B cell (primary cell): ENCODE data around the gene EDC4. TPM values are rescaled to one million over a fixed set of nuclear protein-coding genes. Genes with fewer than 3 reads are reported as not detected.
A peak's percentile ranks its signal among the peaks of the same experiment; 100 is the strongest.

Source experiments
- ATAC-seq: fragments of 200-7000 bp; cut with Tn5 transposase; one replicate; pipeline ENCODE4 v1.10.0; 2021; ENCODE audit warnings: low read depth, mild to moderate bottlenecking, moderate number of reproducible peaks, moderate library complexity
- CTCF ChIA-PET: fragments of 350-600 bp; sonication (Branson Sonifier 250); formaldehyde crosslinking; loops from one replicate; lab custom pipeline; 2021; ENCODE audit warnings: antibody characterized with exemption, inconsistent platforms; lab: Charles Lee
- POLR2A ChIA-PET: fragments of 350-600 bp; sonication (Branson Sonifier 250); formaldehyde crosslinking; loops from one replicate; lab custom pipeline; 2021; ENCODE audit warnings: antibody characterized with exemption; lab: Charles Lee
- DNase-seq: peaks from one replicate; pipeline ENCODE4 v3.0.0; 2013
- H2AFZ ChIP-seq: 2 replicates; pipeline ENCODE4 v1.6.1; 2012; ENCODE audit warnings: mild to moderate bottlenecking, low read depth, low read length; ENCODE audit not compliant: insufficient read depth, poor library complexity, severe bottlenecking
- H3K27ac ChIP-seq, 2 donors: 1 replicate in 1 of 2; 2 replicates in 1 of 2; pipeline ENCODE4 v1.5.1; 2012 to 2013; ENCODE audit warnings: low read length in 2 of 2, mild to moderate bottlenecking in 2 of 2, moderate library complexity in 1 of 2
- H3K27me3 ChIP-seq, 4 experiments: fragments of 200-600 bp in 1 of 4; sonication (generic) in 1 of 4; replicated peaks in 1 of 4; 1 replicate in 2 of 4; 2 replicates in 2 of 4; pipeline versions ENCODE4 v1.6.1 to v1.7.0; 2013 to 2016; ENCODE audit warnings: low read length in 3 of 4, mild to moderate bottlenecking in 2 of 4, mixed read lengths in 1 of 4, moderate library complexity in 1 of 4; ENCODE audit not compliant: insufficient read depth in 4 of 4, control insufficient read depth in 3 of 4; ENCODE audit errors: control extremely low read depth in 1 of 4
- H3K36me3 ChIP-seq, 2 experiments: replicated peaks in 1 of 2; 1 replicate in 1 of 2; 2 replicates in 1 of 2; pipeline versions ENCODE4 v1.6.1 to v1.7.1; 2013; ENCODE audit warnings: low read length in 1 of 2; ENCODE audit not compliant: insufficient read depth in 2 of 2, control insufficient read depth in 1 of 2; ENCODE audit errors: control extremely low read depth in 1 of 2, extremely low read depth in 1 of 2
- H3K4me1 ChIP-seq, 2 donors: fragments of 200-600 bp in 1 of 2; sonication (generic) in 1 of 2; 1 replicate in 1 of 2; 2 replicates in 1 of 2; pipeline versions ENCODE4 v1.5.1 to v1.6.1; 2013 to 2017; ENCODE audit warnings: low read length in 2 of 2; ENCODE audit not compliant: control insufficient read depth in 2 of 2, insufficient read depth in 2 of 2
- H3K4me2 ChIP-seq: replicated peaks from 2 replicates; pipeline ENCODE3; 2012; ENCODE audit warnings: mild to moderate bottlenecking, low read depth, low read length; ENCODE audit not compliant: poor library complexity, severe bottlenecking
- H3K4me3 ChIP-seq, 5 experiments: fragments of 200-600 bp in 1 of 5; sonication (generic) in 1 of 5; 1 replicate in 3 of 5; 2 replicates in 2 of 5; pipeline versions ENCODE4 v1.5.1 to v1.7.0; 2011 to 2016; ENCODE audit warnings: low read length in 4 of 5, mild to moderate bottlenecking in 4 of 5, low read depth in 2 of 5, control low read depth in 1 of 5, moderate library complexity in 1 of 5; ENCODE audit not compliant: insufficient read depth in 1 of 5; ENCODE audit errors: control extremely low read depth in 1 of 5, extremely low read depth in 1 of 5
- H3K79me2 ChIP-seq: fragments of 200-600 bp; sonication (generic); one replicate; pipeline ENCODE4 v1.6.0; 2016; ENCODE audit warnings: low read length; ENCODE audit not compliant: control insufficient read depth, insufficient read depth
- H3K9ac ChIP-seq: fragments of 200-600 bp; sonication (generic); 2 replicates; pipeline ENCODE4 v1.6.1; 2017; ENCODE audit warnings: mild to moderate bottlenecking, low read length, moderate library complexity
- H3K9me3 ChIP-seq, 3 donors: one replicate each; pipeline versions ENCODE4 v1.6.1 to v1.7.1; 2013; ENCODE audit warnings: low read length in 2 of 3; ENCODE audit not compliant: control insufficient read depth in 2 of 3, insufficient read depth in 1 of 3; ENCODE audit errors: control extremely low read depth in 1 of 3
- H4K20me1 ChIP-seq: 2 replicates; pipeline ENCODE4 v1.6.0; 2012; ENCODE audit warnings: mild to moderate bottlenecking, low read length; ENCODE audit not compliant: insufficient read depth, control insufficient read depth, poor library complexity, severe bottlenecking
- H3K27ac Mint-ChIP-seq: one replicate; pipeline ENCODE4 v1.8.0; 2021; ENCODE audit warnings: mixed read lengths
- H3K27me3 Mint-ChIP-seq: one replicate; pipeline ENCODE4 v1.8.0; 2021; ENCODE audit warnings: mixed read lengths
- H3K4me1 Mint-ChIP-seq: one replicate; pipeline ENCODE4 v1.8.0; 2021; ENCODE audit warnings: mixed read lengths
- H3K4me3 Mint-ChIP-seq: one replicate; pipeline ENCODE4 v1.8.0; 2021; ENCODE audit warnings: mixed read lengths
- H3K9me3 Mint-ChIP-seq: one replicate; pipeline ENCODE4 v1.8.0; 2022; ENCODE audit warnings: mixed read lengths; ENCODE audit not compliant: insufficient read depth
- CTCF ChIP-seq: fragments of 200-600 bp; IDR thresholded peaks from one replicate; pipeline ENCODE4 v1.8.0; 2022; ENCODE audit warnings: antibody characterized with exemption, mild to moderate bottlenecking
- EZH2 ChIP-seq: IDR thresholded peaks from 2 replicates; pipeline ENCODE4 v1.6.1; 2012; ENCODE audit warnings: borderline replicate concordance, low read depth, mild to moderate bottlenecking, moderate library complexity, low read length; ENCODE audit not compliant: insufficient read depth, poor library complexity, severe bottlenecking
- WGBS: methylation state at CpG from one replicate; pipeline ENCODE4 v1.1.5; 2013; ENCODE audit warnings: missing lambda C conversion rate; ENCODE audit not compliant: insufficient coverage; 5-methylcytosine and 5-hydroxymethylcytosine counted together
- intact Hi-C: fragments of 100-400 bp; cut with micrococcal nuclease; formaldehyde crosslinking; loops from one replicate; pipeline ENCODE4 v1.10.0; 2022
- polyA plus RNA-seq: library from polyadenylated mRNA; depleted of rRNA; stranded (reverse); fragments of >200 nt; gene quantifications from 2 replicates; pipeline ENCODE4 v1.2.3, GENCODE V29; 2012
- total RNA-seq, 2 donors: library from RNA; stranded (reverse); fragments of 120-200 nt in 1 of 2; gene quantifications; 1 replicate in 1 of 2; 2 replicates in 1 of 2; pipeline versions ENCODE4 v1.2.3 to v1.2.4, GENCODE V29; 2013 to 2022

EDC4 gene
- total and polyA plus RNA-seq, 2 donors (not counting 1 experiment from before 2014, with no cell fraction given), result 84.5 to 95.1 TPM

GRCh38 chr16:67860589-67861398 is 12.1 kb upstream of the EDC4 start:
- Histone ChIP-seq H3K4me2 (no peak overlapping the region), H3K36me3 (peaks cover 0 to 24% of the 10 kb centered on the region in 2 experiments), H3K27me3 (no peaks in the 10 kb centered on the region), H3K4me1 (no peaks in the 10 kb centered on the region), H3K79me2 (peaks cover 83% of the 10 kb centered on the region), H3K4me3 (no peak overlapping the region), H3K9ac (no peak overlapping the region), H3K9me3 (no peaks in the 10 kb centered on the region), H2AFZ (no peak overlapping the region), H4K20me1 (peaks cover 57% of the 10 kb centered on the region), H3K27ac (no peak overlapping the region)
- ATAC-seq (no peak), DNase-seq (no peak)
- Mint-ChIP-seq H3K4me3 (no peak overlapping the region), H3K4me1 (peaks cover 24% of the 10 kb centered on the region), H3K27ac (peak overlapping the region; percentile 15), H3K9me3 (no peaks in the 10 kb centered on the region), H3K27me3 (no peaks in the 10 kb centered on the region)
- CTCF ChIA-PET, result interaction anchor here (0.9 to 2.5 kb wide), 2 partner anchors 9 to 23 kb away, joined by 3 to 15 read pairs; partner anchors contain the start of gene NRN1L
- TF ChIP-seq CTCF, result no peak
- TF ChIP-seq EZH2, result no peak
- WGBS, result 95% methylated on average over 5 of the region's 8 CpGs
- intact Hi-C loops, result no loop called here
- POLR2A ChIA-PET, result no interaction called here

- 93% methylated on average over 6 of the region's 6 CpGs for WGBS
- ChIA-PET POLR2A (no interaction called here), CTCF (interaction anchor here (0.5 to 3.0 kb wide), 4 partner anchors 13 to 189 kb away, joined by 3 to 23 read pairs (median 10); partner anchors contain the start of gene NRN1L)
- H3K9ac ChIP-seq, result no peak overlapping the region
- H3K4me2 ChIP-seq, result no peak overlapping the region
- no peaks in the 10 kb centered on the region for H3K27me3 ChIP-seq
- Mint-ChIP-seq H3K4me1 (peaks cover 21% of the 10 kb centered on the region), H3K27ac (no peak overlapping the region), H3K4me3 (no peak overlapping the region), H3K27me3 (no peaks in the 10 kb centered on the region), H3K9me3 (no peaks in the 10 kb centered on the region)
- H3K36me3 ChIP-seq, result peaks cover 0 to 28% of the 10 kb centered on the region in 2 experiments
- no peak overlapping the region for H3K27ac ChIP-seq
- peaks cover 75% of the 10 kb centered on the region for H3K79me2 ChIP-seq
- H3K4me1 ChIP-seq, result no peaks in the 10 kb centered on the region
- no peak for DNase-seq
- intact Hi-C loops, result no loop called here
- no peak for ATAC-seq
- H3K9me3 ChIP-seq, result no peaks in the 10 kb centered on the region
- H4K20me1 ChIP-seq, result peaks cover 47% of the 10 kb centered on the region
- H3K4me3 ChIP-seq, result no peak overlapping the region
- TF ChIP-seq CTCF (no peak), EZH2 (no peak)
- H2AFZ ChIP-seq, result no peak overlapping the region
Measured at GRCh38 chr16:67861877-67862276, 11.0 kb upstream of the EDC4 start.
